K562 (cell line): ENCODE results near the gene DISC1.

ENCODE experiments used
- HMG20A ChIP-seq: fragments of 450-650 bp; formaldehyde crosslinking; conservative IDR thresholded peaks from 2 replicates; pipeline ENCODE4 v1.4.0; 2020; ENCODE audit warnings: mild to moderate bottlenecking, mixed read lengths
- TF ChIP-seq, protein P1 (sequence below), 3 experiments: IDR thresholded peaks in 2 of 3; conservative IDR thresholded peaks in 1 of 3; 2 replicates each; pipeline ENCODE4 v1.5.1; 2011 to 2012; ENCODE audit warnings: low read length in 3 of 3, mild to moderate bottlenecking in 3 of 3, control low read depth in 2 of 3, improper control_type of control experiment in 1 of 3, inconsistent platforms in 1 of 3, low read depth in 1 of 3, mixed read lengths in 1 of 3, moderate library complexity in 1 of 3; ENCODE audit not compliant: insufficient read depth in 2 of 3

DNA sequence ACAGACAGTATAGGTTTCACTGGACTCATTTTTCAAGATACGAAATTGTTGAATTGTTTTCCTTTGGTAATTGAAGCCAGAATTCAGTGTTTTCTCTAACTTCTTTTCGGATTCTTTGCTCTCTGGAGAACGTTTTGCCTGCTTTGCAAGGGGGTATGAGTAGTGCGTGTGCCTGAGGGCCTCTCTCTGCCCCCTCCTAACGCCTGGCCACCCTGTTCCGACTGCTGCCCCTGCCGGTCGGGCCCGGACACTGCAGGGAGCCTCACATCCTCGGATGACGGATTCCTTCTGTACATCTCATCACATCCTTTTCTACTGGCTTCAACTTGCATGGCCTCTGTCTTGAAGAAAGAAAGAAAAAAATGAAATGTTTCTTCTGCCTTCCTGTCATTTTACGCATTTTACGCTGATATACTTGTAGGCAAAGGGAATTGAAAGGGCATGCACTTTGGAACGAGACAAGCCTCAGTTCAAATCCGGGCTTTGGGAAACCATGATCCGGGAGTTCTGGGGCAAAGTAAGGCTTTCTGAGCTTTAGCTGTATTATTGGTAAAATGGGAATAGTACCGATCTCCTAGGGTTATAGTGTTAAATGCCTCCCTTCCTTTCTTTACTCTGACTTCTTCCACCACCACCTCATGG, 65.1 kb downstream of the DISC1 start:
- TF ChIP-seq, protein P1, sequence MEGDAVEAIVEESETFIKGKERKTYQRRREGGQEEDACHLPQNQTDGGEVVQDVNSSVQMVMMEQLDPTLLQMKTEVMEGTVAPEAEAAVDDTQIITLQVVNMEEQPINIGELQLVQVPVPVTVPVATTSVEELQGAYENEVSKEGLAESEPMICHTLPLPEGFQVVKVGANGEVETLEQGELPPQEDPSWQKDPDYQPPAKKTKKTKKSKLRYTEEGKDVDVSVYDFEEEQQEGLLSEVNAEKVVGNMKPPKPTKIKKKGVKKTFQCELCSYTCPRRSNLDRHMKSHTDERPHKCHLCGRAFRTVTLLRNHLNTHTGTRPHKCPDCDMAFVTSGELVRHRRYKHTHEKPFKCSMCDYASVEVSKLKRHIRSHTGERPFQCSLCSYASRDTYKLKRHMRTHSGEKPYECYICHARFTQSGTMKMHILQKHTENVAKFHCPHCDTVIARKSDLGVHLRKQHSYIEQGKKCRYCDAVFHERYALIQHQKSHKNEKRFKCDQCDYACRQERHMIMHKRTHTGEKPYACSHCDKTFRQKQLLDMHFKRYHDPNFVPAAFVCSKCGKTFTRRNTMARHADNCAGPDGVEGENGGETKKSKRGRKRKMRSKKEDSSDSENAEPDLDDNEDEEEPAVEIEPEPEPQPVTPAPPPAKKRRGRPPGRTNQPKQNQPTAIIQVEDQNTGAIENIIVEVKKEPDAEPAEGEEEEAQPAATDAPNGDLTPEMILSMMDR (IDR thresholded peaks at IDR 0.05 in 2 of 3, conservative IDR thresholded peaks at IDR 0.05 in 1 of 3; ENCODE audit: insufficient read depth in 2 of 3, low read depth in 1 of 3, low read length in 3 of 3) = peak; percentile 71 to 95 (median 76)
- TF ChIP-seq HMG20A (CRISPR knock-in tag) = no peak
